GM12872 (cell line): ENCODE measurements around the gene NRGN.
A peak's percentile ranks its signal among the peaks of the same experiment; 100 is the strongest.

Source experiments
- TF ChIP-seq, protein P1 (sequence below): IDR thresholded peaks from 3 replicates; pipeline ENCODE4 v1.5.1; 2011; ENCODE audit warnings: low read depth, mild to moderate bottlenecking, low read length, moderate library complexity; ENCODE audit not compliant: insufficient read depth

Gene NRGN

DNA sequence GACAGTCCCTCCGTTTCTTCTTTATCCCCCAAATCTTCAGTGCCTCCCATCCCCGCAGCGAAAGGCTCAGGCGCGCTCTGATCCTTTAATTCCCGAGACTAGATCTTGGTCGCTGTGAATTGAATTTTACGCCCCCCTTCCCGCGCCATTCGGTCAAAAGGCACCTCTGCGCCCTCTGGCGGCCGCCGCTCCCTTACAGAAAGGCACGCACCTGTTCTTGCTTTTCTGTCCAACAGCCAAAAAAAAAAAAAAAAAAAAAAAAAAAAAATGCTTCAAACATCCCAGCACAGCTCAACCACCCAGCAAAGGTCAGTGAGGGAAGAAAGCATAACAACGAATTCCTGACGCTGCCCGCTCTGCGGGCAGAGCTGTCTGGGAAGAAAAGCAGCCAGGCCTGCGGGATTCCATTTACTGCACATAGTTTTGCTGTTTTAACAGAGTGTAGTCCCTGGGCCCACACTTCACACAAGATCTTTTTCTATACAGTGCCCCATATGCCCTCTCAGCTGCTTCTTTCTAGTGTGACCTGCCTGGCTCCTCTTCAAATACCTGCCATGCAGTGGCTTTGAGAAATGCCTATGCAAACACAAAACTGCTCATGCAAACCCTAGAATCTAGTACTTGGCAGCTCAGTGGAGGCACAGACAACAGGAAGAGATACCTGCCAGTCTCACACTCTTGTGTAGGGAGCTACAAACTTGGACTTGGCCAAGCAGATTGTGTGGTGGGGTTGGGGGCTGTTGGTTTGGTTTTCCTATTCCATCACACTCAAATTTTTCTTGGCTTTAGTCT is 23.6 kb downstream of the NRGN start:
- TF ChIP-seq, protein P1, sequence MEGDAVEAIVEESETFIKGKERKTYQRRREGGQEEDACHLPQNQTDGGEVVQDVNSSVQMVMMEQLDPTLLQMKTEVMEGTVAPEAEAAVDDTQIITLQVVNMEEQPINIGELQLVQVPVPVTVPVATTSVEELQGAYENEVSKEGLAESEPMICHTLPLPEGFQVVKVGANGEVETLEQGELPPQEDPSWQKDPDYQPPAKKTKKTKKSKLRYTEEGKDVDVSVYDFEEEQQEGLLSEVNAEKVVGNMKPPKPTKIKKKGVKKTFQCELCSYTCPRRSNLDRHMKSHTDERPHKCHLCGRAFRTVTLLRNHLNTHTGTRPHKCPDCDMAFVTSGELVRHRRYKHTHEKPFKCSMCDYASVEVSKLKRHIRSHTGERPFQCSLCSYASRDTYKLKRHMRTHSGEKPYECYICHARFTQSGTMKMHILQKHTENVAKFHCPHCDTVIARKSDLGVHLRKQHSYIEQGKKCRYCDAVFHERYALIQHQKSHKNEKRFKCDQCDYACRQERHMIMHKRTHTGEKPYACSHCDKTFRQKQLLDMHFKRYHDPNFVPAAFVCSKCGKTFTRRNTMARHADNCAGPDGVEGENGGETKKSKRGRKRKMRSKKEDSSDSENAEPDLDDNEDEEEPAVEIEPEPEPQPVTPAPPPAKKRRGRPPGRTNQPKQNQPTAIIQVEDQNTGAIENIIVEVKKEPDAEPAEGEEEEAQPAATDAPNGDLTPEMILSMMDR, result peak; percentile 78

DNA sequence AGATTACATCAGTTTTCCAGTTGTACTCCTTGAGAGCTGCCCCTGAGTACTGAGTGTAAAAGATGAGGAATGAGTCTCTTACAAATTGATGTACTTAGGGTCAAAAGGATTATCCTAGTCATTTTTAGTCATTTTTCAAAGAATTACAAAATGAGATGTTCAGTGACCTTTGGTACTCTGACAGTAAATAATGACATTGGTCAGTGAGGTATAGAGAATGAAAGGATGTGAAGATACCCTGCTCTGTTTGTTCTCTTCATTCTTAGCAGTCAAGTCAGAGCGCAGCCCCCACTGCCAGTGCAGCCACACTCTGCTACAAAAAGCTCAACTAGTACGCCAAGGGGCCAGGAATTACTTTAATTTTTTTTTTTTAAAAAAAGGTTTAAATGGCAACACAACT is 26.4 kb downstream of the NRGN start:
- TF ChIP-seq, protein P1, result no peak

DNA sequence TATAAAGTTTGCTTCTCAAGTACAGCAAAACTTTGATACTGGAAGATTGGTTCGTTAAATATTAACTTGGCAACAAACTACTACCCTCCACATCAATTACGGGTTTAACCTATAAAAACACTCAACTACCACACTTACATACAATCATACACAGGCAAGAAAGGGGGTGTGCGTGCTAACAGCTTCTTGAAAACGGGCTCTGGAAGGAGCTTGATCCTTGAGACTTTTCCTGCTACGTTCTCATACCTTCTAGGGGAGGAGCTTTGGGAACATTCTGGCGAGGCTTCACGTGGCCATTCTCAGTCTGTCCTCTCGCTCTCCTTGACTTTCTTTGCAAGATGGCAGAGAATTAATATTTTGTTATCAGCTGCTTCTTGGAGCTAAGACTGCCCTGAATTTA is 29.2 kb downstream of the NRGN start:
- TF ChIP-seq, protein P1, result no peak

DNA sequence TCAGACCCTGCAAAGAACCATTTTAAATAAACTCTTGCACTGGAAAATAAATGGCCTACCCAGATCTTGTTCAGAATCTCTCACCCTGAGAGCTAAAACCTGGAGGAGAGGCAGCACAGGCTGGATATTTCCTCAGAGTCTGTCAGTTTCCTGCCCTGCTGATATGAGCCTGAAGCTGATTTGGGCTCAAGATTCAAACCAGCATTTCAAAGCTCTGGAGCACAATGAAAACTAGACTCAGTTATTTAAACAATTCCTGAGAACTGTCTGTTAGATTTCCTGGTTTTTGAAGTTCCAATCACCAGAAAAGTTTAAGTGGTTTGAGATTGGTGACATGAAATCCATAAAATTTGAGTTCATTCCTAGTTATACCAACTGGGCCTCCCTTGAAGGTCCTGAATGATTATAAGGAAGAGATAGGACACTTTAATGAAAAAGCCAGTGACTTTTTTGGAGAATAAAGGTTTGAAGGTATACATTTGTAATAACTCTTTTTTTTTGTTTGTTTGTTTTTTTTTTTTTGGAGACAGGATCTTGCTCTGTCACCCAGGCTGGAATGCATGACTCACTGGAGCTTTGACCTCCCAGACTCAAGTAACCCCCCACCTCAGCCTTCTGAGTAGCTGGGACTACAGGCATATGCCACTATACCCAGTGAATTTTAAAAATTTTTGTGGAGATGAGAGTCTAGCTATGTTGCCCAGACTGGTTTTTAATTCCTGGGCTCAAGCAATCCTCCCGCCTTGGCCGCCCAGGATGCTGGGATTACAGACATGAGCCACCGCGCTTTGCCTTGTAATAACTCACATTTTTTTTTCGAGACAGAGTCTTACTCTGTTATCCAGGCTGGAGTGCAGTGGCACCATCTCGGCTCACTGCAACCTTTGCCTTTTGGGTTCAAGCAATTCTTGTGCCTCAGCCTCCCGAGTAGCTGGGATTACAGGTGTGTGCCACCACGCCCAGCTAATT is 30.3 kb downstream of the NRGN start:
- TF ChIP-seq, protein P1, result no peak

DNA sequence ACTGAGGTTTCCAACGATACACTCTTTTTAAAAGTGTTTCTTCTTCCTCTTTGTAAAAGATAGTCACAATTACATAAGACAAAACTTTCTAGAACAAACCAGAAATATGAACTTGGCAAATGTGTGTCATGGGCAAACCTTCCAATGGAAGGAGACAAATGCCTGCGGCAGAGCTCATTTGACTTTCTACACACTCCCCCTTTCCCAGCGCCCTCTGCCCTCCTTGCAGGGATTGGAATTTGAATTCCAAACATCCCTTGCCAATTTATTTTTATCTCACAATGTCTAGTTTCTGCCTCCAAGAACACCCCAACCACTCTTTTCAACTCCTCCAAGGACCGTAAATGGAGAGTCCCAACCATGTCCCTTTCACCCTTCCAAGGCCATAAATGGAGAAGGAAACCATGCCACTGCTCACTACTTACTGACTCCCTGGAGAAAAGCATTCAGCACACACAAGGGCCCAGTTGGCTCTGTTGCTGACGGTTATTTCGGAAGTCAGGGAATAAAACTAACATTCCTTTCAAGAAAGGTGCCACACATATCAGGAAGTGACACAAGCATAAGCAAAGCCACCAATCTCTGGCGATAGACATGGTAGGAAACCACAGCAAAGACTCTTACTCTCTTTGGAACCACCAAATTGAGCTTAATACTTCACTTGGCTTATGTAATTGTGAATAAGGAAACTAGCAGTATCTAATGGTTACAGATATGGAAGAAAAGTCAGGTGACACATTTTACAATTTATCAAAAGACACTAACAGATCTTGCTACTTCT is 37.3 kb downstream of the NRGN start:
- TF ChIP-seq, protein P1, result no peak

DNA sequence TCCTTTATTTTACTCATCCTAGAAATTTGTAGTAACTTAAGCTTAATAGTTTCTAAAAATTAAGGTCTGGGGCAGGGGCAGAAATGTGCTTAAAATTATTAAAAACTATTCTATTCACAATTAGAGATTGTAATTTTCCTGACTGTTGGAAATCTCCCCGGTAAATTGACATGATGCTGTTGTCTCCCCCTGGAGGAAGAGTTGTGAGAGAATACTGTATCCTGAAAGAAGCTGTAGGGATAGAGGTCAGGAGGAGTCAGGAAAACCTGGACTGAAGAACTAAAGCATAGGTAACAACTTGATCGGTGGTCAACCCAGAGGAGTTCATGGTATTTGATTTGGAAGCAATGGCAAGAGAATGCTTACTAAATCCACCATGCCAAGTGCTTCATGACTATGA is 38.5 kb downstream of the NRGN start:
- TF ChIP-seq, protein P1, result no peak
